Stimulated activated CD8-positive, alpha-beta memory T cell treated with anti-CD3 and anti-CD28 coated beads, Interleukin-7, amount 100 ng/mL, for 48 hours (primary cell): ENCODE measurements around the gene GADL1.

Experiments
- DNase-seq, 2 donors: peaks; one replicate each; pipeline ENCODE4 v3.0.0-alpha.2; 2020; ENCODE audit warnings: low read depth in 1 of 2; ENCODE audit errors: extremely low read depth in 1 of 2

The GADL1 gene

GRCh38 chr3:30682434-30683155, 211.9 kb downstream of the GADL1 start:
- no peak for DNase-seq

- DNase-seq = no peak
Observed at GRCh38 chr3:30681649-30682211, 212.7 kb downstream of the GADL1 start.

GRCh38 chr3:30680789-30681648, 213.4 kb downstream of the GADL1 start:
- DNase-seq = no peak

- no peak for DNase-seq
Observed at GRCh38 chr3:30679045-30679444, 215.4 kb downstream of the GADL1 start.

GRCh38 chr3:30677347-30677685, 217.1 kb downstream of the GADL1 start:
- no peak for DNase-seq

GRCh38 chr3:30676424-30677346, 217.8 kb downstream of the GADL1 start:
- DNase-seq = no peak
